GM11168 (cell line): ENCODE measurements around the gene ATG2B.
"Not testable (repeated sequence)": the region's sequence is repeated elsewhere in the genome, so short reads cannot be mapped to it uniquely, and the experiment has no call there.

Experiments
- in situ Hi-C: fragments of 300-500 bp; cut with MboI; formaldehyde crosslinking; loops from one replicate; pipeline ENCODE4 v1.12.0; 2022; ENCODE audit warnings: low sequenced_read_pairs; ENCODE audit not compliant: unreplicated experiment

The ATG2B gene

DNA sequence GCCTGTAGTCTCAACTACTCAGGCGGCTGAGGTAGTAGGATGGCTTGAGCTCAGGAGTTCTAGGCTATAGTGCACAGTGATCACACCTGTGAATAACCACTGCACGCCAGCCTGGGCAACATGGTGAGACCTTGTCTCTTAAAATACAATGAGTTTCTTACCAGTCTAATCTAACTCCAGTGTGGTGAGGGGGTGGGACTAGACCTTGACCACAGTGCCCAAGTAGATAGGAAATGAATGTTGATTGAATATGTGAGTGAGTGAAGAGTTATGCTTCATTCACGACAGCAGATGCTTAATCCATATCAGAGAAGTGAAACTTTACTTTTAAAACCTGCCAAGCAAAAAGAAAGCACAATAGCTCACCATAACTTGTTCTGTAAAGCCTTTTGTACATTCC lies 17.6 kb upstream of the ATG2B start:
- in situ Hi-C loops = no loop called here

DNA sequence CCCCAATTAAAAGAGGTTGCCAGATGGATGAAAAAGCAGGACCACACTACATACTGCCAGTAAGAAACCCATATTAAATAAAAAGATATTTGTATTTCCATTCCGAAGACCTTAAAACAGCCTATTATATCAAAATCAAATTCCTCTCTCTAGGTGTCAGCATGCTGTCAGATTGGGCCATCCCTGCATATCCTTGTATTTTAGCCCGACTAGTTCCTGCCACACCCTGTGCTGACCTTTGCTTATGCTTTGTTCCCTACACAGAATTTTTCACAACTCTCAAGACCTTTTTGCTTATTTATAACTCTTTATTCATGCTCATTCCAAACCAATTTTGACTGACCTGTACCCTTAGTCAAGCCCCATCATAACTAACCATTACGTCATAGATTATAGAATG lies 13.0 kb upstream of the ATG2B start:
- in situ Hi-C loops = no loop called here

- in situ Hi-C loops = no loop called here
These were observed 10.4 kb upstream of the ATG2B start for GRCh38 chr14:96373538-96373937.

DNA sequence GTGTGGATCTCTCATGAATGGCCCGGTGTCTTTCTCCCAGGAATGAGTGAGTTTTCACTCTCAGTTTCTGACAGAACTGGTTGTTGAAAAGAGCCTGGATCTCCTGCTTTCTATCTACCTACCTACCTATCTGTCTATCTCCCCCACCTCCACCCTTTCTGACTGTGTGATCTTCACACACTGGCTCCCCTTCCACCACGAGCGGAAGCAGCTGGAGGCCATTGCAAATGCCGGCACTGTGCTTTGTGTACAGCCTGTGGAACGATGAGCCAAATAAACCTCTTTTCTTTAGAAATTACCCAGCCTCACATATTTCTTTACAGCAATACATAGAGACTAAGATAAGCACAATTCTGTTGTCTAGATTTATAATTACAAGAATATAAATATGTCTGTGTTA lies 7.4 kb upstream of the ATG2B start:
- in situ Hi-C loops = no loop called here

GRCh38 chr14:96368534-96368933 lies 5.4 kb upstream of the ATG2B start:
- in situ Hi-C loops = no loop called here

DNA sequence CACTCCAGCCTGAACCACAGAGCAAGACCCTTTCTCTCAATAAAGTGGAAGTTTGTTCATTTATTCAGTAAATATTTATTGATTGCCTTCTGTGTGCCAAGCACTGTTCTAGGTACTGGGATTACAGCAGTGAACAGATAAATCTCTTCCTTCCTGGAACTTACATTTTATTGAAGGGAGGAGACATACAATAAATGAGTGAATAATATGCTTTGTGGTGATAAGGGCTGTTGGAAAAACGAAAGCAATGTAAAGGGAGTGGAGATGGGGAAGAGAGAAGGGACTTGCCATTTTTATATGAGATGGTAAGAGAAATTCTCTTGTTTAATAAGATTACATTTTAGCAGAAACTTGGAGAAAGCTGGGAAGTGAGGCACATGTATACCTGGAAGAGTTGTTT lies 1.8 kb upstream of the ATG2B start:
- in situ Hi-C loops = no loop called here

GRCh38 chr14:96363751-96364336 lies 703 bp upstream of the ATG2B start:
- in situ Hi-C loops = no loop called here

GRCh38 chr14:96362071-96362964 lies 823 bp downstream of the ATG2B start:
- in situ Hi-C loops = no loop called here

GRCh38 chr14:96359959-96360358 lies 3.2 kb downstream of the ATG2B start:
- in situ Hi-C loops = no loop called here

DNA sequence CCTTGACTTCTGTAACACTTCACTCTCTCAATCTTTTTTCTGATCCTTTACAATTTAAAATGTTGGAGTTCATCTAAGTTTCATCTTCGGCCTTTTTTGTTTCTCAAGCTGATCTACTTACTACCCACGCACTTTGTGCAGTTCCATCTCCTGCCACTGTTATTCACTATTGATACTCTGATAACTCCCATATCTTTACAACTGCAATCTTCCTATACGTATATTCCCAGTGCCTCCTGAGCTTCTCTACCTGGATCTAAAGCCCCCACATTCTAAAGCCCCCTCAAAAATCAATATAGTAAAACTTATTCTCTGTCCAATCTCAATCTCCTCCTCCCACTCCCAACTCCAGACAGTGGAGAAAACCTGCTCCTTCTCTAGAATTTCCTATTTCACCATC lies 5.9 kb downstream of the ATG2B start:
- in situ Hi-C loops = no loop called here

- in situ Hi-C loops = no loop called here
These were observed 8.9 kb downstream of the ATG2B start for GRCh38 chr14:96354246-96354645.

GRCh38 chr14:96352708-96353107 lies 10.4 kb downstream of the ATG2B start:
- in situ Hi-C loops = no loop called here

GRCh38 chr14:96351986-96352385 lies 11.2 kb downstream of the ATG2B start:
- in situ Hi-C loops = no loop called here

- in situ Hi-C loops = no loop called here
These were observed 13.7 kb downstream of the ATG2B start for GRCh38 chr14:96349286-96350075.

DNA sequence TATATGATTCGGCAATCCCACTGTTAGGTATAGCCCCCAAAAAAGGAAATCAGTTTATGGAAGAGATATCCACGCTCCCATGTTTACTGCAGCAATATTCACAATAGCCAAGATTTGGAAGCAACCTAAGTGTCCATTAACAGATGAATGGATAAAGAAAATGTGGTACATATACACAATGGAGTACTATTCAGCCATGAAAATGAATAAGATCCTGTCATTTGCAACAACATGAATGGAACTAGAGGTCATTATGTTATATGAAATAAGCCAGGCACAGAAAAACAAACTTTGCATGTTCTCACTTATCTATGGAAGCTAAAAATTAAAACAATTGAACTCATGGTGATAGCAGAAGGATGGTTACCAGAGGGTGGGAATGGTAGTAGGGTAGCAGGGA lies 15.2 kb downstream of the ATG2B start:
- in situ Hi-C loops = not testable (repeated sequence)

DNA sequence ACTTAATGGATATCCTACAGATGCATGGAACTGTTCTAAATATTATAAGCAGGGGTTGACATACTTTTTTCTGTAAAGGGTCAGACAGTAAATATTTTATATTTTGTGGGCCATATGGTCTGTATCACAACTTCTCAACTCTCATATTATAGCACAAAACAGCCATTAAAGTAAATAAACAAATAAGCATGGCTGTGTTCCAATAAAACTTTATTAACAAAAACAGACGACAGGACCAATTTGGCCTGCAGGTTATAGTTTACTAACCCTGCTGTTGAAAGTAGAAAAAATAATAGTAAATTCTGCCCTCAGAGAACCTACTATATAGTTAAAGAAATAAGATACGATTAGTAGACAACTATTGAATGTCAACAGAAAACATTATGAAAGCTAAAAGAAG lies 17.5 kb downstream of the ATG2B start:
- in situ Hi-C loops = no loop called here

DNA sequence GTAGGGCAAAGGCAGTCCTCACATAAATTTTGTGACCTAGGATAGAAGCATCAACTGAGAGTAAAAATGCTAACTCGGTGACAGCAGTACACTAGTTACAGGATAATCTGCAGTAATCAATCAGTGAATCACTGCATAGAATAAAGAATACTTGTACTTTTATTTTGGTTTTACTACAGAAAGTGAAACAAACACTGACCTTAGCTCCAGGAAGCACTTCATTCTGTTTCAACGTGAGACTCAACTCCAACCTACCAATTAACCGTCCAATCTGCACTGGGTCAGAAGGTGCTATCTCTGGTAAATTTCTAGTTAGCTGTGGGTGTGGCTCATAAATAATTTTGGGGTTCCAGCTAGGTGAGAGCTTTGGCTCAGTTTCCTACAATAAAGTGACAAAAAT lies 21.8 kb downstream of the ATG2B start:
- in situ Hi-C loops = no loop called here

- in situ Hi-C loops = no loop called here
These were observed 24.6 kb downstream of the ATG2B start for GRCh38 chr14:96338551-96338950.

DNA sequence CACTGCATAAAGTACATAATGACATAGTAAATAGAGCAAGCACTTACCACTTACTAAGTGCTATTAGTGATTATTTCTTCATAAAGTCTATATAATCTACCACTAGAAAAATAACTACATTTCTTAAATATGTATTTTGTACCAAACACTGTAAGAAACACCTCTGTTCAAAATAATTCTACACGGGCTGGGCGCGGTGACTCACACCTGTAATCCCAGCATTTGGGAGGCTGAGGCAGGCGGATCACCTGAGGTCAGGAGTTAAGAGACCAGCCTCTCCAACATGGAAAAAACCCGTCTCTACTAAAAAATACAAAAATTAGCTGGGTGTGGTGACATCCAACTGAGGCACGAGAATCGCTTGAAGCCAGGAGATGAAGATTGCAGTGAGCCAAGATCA lies 38.9 kb downstream of the ATG2B start:
- in situ Hi-C loops = no loop called here

GRCh38 chr14:96320605-96321004 lies 42.5 kb downstream of the ATG2B start:
- in situ Hi-C loops = no loop called here

DNA sequence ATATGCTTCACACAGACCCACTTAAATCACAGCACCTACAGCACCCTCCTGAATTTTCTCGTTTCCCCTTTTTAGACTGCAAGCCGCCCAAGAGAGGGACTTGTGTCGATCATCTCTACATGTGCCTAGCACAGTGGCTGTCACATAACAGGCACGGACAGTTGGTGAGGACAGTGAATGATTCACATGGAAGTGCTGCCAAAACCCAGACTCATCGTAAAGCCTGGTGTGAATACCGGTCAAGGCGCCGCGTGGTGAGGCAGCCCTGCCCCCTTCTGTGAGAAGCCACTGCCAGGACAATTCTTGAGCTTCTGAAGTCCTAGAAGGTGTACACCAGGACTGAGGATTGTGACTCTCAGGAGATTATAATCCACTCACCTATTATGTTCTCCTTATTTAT lies 44.3 kb downstream of the ATG2B start:
- in situ Hi-C loops = no loop called here
